SK-N-SH treated with all-trans-retinoic acid at 6 μM for 48 hours (cell line): ENCODE data around the gene CATSPERZ.
A peak's percentile ranks its signal among the peaks of the same experiment; 100 is the strongest.

Experiments
- ATAC-seq: fragments of 200-7000 bp; cut with Tn5 transposase; 3 replicates; pipeline ENCODE4 v1.9.1; 2020; ENCODE audit warnings: mild to moderate bottlenecking, moderate library complexity
- ARNTL ChIP-seq: fragments of 450-650 bp; formaldehyde crosslinking; IDR thresholded peaks from 2 replicates; pipeline ENCODE4 v1.5.0; 2020; ENCODE audit warnings: low read depth, mild to moderate bottlenecking, moderate library complexity, borderline replicate concordance
- BACH2 ChIP-seq: fragments of 250-450 bp; sonication (Bioruptor Pico); IDR thresholded peaks from 2 replicates; pipeline ENCODE4 v1.9.0; 2021; ENCODE audit warnings: mild to moderate bottlenecking, borderline replicate concordance
- CSDC2 ChIP-seq: fragments of 250-450 bp; sonication (Bioruptor Pico); IDR thresholded peaks from 2 replicates; pipeline ENCODE4 v1.5.0; 2020; ENCODE audit warnings: mild to moderate bottlenecking, moderate library complexity
- ESRRG ChIP-seq: fragments of 250-450 bp; sonication (Bioruptor Pico); IDR thresholded peaks from 2 replicates; pipeline ENCODE4 v1.6.1; 2021; ENCODE audit warnings: mild to moderate bottlenecking
- ISL1 ChIP-seq: fragments of 250-450 bp; sonication (Bioruptor Pico); IDR thresholded peaks from 2 replicates; pipeline ENCODE4 v2.1.2; 2022; ENCODE audit warnings: mild to moderate bottlenecking, moderate library complexity
- OSR1 ChIP-seq: fragments of 250-450 bp; sonication (Bioruptor Pico); IDR thresholded peaks from 2 replicates; pipeline ENCODE4 v1.8.0; 2022; ENCODE audit warnings: moderate library complexity, mild to moderate bottlenecking, inconsistent platforms
- PATZ1 ChIP-seq: fragments of 250-450 bp; sonication (Bioruptor Pico); IDR thresholded peaks from 2 replicates; pipeline ENCODE4 v1.8.0; 2020; ENCODE audit warnings: mild to moderate bottlenecking, moderate library complexity, borderline replicate concordance
- PPARA ChIP-seq: fragments of 250-450 bp; sonication (Bioruptor Pico); IDR thresholded peaks from 2 replicates; pipeline ENCODE4 v1.5.0; 2020; ENCODE audit warnings: mild to moderate bottlenecking, borderline replicate concordance
- RARB ChIP-seq: fragments of 250-450 bp; sonication (Bioruptor Pico); IDR thresholded peaks from 2 replicates; pipeline ENCODE4 v1.8.0; 2021; ENCODE audit warnings: mild to moderate bottlenecking, moderate library complexity
- SNAI2 ChIP-seq: fragments of 250-450 bp; sonication (Bioruptor Pico); IDR thresholded peaks from 2 replicates; pipeline ENCODE4 v1.5.0; 2020; ENCODE audit warnings: mild to moderate bottlenecking, moderate library complexity
- TCF4 ChIP-seq: fragments of 250-450 bp; sonication (Bioruptor Pico); IDR thresholded peaks from 2 replicates; pipeline ENCODE4 v1.8.0; 2021; ENCODE audit warnings: mild to moderate bottlenecking, moderate library complexity, borderline replicate concordance
- TOX ChIP-seq: fragments of 250-450 bp; sonication (Bioruptor Pico); IDR thresholded peaks from 2 replicates; pipeline ENCODE4 v1.8.0; 2021; ENCODE audit warnings: mild to moderate bottlenecking, moderate library complexity, borderline replicate concordance
- ZC3H10 ChIP-seq: fragments of 250-450 bp; sonication (Bioruptor Pico); IDR thresholded peaks from 2 replicates; pipeline ENCODE4 v1.5.1; 2021; ENCODE audit warnings: mild to moderate bottlenecking, moderate library complexity
- ZFP3 ChIP-seq: fragments of 250-450 bp; sonication (Bioruptor Pico); IDR thresholded peaks from 2 replicates; pipeline ENCODE4 v1.5.0; 2020; ENCODE audit warnings: mild to moderate bottlenecking, moderate library complexity
- ZFP30 ChIP-seq: fragments of 450-650 bp; formaldehyde crosslinking; IDR thresholded peaks from 2 replicates; pipeline ENCODE4 v1.5.0; 2022; ENCODE audit warnings: mild to moderate bottlenecking, moderate library complexity
- ZNF565 ChIP-seq: fragments of 450-650 bp; formaldehyde crosslinking; conservative IDR thresholded peaks from 2 replicates; pipeline ENCODE4 v1.5.0; 2020; ENCODE audit warnings: low read depth, mild to moderate bottlenecking, moderate library complexity
- ZNF8 ChIP-seq: fragments of 450-650 bp; formaldehyde crosslinking; IDR thresholded peaks from 2 replicates; pipeline ENCODE4 v1.5.0; 2020; ENCODE audit warnings: mild to moderate bottlenecking, moderate library complexity
- TF ChIP-seq, protein P1 (sequence below): fragments of 250-450 bp; sonication (Bioruptor Pico); IDR thresholded peaks from 2 replicates; pipeline ENCODE4 v1.5.0; 2020; ENCODE audit warnings: mild to moderate bottlenecking, moderate library complexity
- TF ChIP-seq, protein P2 (sequence below): fragments of 250-450 bp; sonication (Bioruptor Pico); IDR thresholded peaks from 2 replicates; pipeline ENCODE4 v1.5.1; 2021; ENCODE audit warnings: mild to moderate bottlenecking, moderate library complexity
- TF ChIP-seq, protein P3 (sequence below): fragments of 250-450 bp; sonication (Bioruptor Pico); IDR thresholded peaks from 2 replicates; pipeline ENCODE4 v1.8.0; 2021; ENCODE audit warnings: low read depth, mild to moderate bottlenecking, moderate library complexity, borderline replicate concordance

CATSPERZ gene

GRCh38 chr11:64290352-64291261, 9.6 kb upstream of the CATSPERZ start:
- no peak for ATAC-seq

DNA sequence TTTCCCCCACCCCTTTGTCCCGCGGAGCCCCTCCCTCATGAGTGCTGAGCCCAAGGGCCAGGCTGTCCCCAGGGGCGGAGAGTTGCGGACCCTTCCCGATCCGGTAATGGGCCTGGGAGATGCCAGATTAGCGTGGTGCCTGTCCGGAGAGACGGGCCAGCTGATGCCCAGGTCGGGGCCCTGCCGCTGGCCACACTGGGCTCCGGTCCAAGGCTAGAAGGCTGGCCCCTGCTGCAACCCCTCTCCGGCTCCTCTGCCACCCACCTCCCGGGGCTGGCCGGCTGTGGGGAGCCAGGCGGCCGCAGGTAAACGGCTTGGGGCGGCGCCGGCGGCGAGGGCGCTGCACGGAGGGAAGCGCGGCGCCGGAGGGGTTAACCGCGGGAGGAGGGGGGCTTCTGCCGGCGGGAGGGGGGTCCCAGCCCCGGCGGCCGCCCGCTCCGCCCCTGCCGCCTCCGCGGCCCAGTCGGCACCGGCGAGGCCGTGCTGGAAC, 8.9 kb upstream of the CATSPERZ start, which contains the start of gene KCNK4:
TSS of gene KCNK4 (plus strand) at position 41 of the 490 bp plus-strand sequence. CDS start 1,717 bp downstream, outside the sequence.
- TF ChIP-seq PATZ1 = no peak
- no peak for TF ChIP-seq BACH2 (CRISPR knock-in tag)
- TF ChIP-seq OSR1 (CRISPR knock-in tag) = no peak
- no peak for TF ChIP-seq ZFP3 (CRISPR knock-in tag)
- TF ChIP-seq RARB (CRISPR knock-in tag) = no peak
- TF ChIP-seq ZNF8 (CRISPR knock-in tag) = no peak

More at GRCh38 chr11:64290352-64291261, 9.6 kb upstream of the CATSPERZ start:
- TF ChIP-seq ZNF8 (CRISPR knock-in tag) = no peak
- TF ChIP-seq TCF4 = no peak
- TF ChIP-seq ZFP3 (CRISPR knock-in tag) = no peak

DNA sequence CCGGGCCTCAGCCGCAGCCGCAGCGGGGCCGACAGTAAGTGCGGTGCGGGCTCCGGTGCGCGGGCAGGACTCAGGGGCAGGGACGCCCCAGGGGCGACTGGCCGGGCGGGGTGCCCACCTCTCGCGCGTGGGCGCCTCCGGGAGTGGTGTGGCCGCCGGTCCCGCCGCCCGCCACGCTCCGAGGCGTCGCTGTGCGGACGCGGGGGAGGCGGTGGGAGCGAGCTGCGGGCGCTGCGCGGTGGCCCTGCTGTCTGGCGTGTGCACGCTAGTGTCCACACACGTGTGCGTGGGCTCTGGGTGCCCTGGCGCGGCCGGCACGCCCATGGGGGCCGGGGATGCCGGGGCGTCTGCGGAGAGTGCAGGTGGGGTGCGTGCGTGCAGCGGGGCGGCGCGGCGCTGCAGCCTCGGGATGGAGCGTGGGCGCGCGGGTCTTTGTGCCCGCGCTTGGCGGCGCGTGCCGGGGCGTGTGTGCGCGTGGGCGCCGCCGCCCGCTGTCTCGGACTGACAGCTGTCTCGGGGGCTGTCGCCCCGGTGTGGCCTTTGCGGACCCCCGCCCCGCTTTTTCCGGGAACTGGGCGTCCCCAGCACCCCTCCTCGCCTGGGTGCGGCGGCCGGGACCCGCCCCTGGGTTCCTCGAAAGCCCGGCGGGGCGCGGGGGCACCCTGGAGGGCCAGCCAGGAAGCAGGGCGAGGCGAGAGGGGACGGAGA, 8.3 kb upstream of the CATSPERZ start:
- TF ChIP-seq ZFP3 (CRISPR knock-in tag) = no peak
- TF ChIP-seq CSDC2 (CRISPR knock-in tag) = no peak
- TF ChIP-seq ZNF8 (CRISPR knock-in tag) = no peak
- TF ChIP-seq, all 23 proteins: peak for 0
- ATAC-seq = peak; percentile 10; the same call in 2 of the 3 replicates

More for the DNA sequence above, 8.9 kb upstream of the CATSPERZ start, which contains the start of gene KCNK4:
- ATAC-seq = peak; percentile 9; the same call in 1 of the 3 replicates

DNA sequence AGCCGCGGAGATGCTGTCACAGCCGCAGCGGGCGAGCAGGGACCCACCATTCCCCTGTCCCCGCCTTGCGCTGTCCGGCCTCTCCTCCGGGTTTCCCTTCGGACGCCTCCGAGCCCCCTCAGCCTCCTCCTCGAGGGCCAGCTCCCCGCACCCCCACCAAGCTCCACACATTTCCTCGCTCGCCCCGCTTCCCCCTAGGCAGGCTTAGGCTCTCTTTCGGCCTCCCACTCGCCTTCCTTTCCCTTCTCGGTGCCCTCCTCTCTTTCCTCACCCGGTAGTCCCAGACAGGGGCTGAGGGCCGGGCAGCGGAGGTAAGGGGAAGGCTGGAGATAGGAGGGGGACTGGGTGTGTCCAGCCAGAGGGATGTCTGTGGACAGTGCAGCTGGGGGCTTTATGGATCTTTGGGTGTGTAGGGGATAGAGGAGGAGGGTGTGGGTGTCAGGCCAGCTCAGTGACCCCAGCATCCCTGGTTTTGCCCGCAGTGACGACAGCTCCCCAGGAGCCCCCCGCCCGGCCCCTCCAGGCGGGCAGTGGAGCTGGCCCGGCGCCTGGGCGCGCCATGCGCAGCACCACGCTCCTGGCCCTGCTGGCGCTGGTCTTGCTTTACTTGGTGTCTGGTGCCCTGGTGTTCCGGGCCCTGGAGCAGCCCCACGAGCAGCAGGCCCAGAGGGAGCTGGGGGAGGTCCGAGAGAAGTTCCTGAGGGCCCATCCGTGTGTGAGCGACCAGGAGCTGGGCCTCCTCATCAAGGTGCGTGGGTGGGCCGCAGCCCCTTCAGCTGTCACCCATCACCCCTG, 7.5 kb upstream of the CATSPERZ start:
- ATAC-seq = no peak
- no peak for TF ChIP-seq OSR1 (CRISPR knock-in tag)
- no peak for TF ChIP-seq ZFP30 (CRISPR knock-in tag)
- no peak for TF ChIP-seq ZNF565 (CRISPR knock-in tag)
- TF ChIP-seq, protein P1, sequence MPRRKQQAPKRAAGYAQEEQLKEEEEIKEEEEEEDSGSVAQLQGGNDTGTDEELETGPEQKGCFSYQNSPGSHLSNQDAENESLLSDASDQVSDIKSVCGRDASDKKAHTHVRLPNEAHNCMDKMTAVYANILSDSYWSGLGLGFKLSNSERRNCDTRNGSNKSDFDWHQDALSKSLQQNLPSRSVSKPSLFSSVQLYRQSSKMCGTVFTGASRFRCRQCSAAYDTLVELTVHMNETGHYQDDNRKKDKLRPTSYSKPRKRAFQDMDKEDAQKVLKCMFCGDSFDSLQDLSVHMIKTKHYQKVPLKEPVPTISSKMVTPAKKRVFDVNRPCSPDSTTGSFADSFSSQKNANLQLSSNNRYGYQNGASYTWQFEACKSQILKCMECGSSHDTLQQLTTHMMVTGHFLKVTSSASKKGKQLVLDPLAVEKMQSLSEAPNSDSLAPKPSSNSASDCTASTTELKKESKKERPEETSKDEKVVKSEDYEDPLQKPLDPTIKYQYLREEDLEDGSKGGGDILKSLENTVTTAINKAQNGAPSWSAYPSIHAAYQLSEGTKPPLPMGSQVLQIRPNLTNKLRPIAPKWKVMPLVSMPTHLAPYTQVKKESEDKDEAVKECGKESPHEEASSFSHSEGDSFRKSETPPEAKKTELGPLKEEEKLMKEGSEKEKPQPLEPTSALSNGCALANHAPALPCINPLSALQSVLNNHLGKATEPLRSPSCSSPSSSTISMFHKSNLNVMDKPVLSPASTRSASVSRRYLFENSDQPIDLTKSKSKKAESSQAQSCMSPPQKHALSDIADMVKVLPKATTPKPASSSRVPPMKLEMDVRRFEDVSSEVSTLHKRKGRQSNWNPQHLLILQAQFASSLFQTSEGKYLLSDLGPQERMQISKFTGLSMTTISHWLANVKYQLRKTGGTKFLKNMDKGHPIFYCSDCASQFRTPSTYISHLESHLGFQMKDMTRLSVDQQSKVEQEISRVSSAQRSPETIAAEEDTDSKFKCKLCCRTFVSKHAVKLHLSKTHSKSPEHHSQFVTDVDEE = no peak
- no peak for TF ChIP-seq RARB (CRISPR knock-in tag)
- TF ChIP-seq CSDC2 (CRISPR knock-in tag) = no peak
- TF ChIP-seq TCF4 = no peak
- no peak for TF ChIP-seq ISL1 (CRISPR knock-in tag)
- TF ChIP-seq PPARA (CRISPR knock-in tag) = no peak
- TF ChIP-seq BACH2 (CRISPR knock-in tag) = no peak
- TF ChIP-seq SNAI2 (CRISPR knock-in tag) = no peak
- no peak for TF ChIP-seq ZC3H10 (CRISPR knock-in tag)

DNA sequence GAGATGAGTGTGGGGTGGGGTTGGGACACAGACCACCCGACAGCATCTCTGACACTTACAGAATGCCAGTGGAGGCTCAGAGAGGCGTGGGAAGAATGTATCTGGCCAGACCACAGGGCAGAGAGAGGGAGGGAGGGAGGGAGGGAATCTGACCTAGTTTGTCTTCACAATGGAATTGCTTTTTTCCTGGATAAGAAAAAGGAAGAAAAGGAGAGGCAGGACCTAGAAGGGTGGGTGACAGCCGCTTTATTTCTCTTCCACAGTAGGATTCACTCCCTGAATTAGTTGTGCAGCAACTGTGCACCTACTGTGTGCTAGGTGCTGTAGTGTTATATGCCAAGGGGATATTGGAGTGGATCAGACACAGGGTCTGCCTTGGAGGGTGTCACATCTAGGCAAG, 5.4 kb upstream of the CATSPERZ start:
- no peak for TF ChIP-seq TCF4
- no peak for TF ChIP-seq ZNF565 (CRISPR knock-in tag)
- TF ChIP-seq ZFP3 (CRISPR knock-in tag) = no peak
- no peak for TF ChIP-seq ARNTL (CRISPR knock-in tag)
- TF ChIP-seq ZNF8 (CRISPR knock-in tag) = no peak
- no peak for TF ChIP-seq ZC3H10 (CRISPR knock-in tag)
- TF ChIP-seq RARB (CRISPR knock-in tag) = no peak
- TF ChIP-seq, protein P2, sequence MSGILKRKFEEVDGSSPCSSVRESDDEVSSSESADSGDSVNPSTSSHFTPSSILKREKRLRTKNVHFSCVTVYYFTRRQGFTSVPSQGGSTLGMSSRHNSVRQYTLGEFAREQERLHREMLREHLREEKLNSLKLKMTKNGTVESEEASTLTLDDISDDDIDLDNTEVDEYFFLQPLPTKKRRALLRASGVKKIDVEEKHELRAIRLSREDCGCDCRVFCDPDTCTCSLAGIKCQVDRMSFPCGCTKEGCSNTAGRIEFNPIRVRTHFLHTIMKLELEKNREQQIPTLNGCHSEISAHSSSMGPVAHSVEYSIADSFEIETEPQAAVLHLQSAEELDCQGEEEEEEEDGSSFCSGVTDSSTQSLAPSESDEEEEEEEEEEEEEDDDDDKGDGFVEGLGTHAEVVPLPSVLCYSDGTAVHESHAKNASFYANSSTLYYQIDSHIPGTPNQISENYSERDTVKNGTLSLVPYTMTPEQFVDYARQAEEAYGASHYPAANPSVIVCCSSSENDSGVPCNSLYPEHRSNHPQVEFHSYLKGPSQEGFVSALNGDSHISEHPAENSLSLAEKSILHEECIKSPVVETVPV (CRISPR knock-in tag) = no peak
- no peak for TF ChIP-seq BACH2 (CRISPR knock-in tag)
- TF ChIP-seq SNAI2 (CRISPR knock-in tag) = no peak
- no peak for TF ChIP-seq ISL1 (CRISPR knock-in tag)
- TF ChIP-seq ESRRG (CRISPR knock-in tag) = no peak
- TF ChIP-seq ZFP30 (CRISPR knock-in tag) = no peak
- TF ChIP-seq TOX = no peak
- TF ChIP-seq, protein P3, sequence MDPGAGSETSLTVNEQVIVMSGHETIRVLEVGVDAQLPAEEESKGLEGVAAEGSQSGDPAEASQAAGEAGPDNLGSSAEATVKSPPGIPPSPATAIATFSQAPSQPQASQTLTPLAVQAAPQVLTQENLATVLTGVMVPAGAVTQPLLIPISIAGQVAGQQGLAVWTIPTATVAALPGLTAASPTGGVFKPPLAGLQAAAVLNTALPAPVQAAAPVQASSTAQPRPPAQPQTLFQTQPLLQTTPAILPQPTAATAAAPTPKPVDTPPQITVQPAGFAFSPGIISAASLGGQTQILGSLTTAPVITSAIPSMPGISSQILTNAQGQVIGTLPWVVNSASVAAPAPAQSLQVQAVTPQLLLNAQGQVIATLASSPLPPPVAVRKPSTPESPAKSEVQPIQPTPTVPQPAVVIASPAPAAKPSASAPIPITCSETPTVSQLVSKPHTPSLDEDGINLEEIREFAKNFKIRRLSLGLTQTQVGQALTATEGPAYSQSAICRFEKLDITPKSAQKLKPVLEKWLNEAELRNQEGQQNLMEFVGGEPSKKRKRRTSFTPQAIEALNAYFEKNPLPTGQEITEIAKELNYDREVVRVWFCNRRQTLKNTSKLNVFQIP = no peak
- no peak for TF ChIP-seq CSDC2 (CRISPR knock-in tag)
- no peak for ATAC-seq
